Measurements from ENCODE around the gene SRBD1.

GRCh38 chr2:45343251-45344017 is 267.6 kb downstream of the SRBD1 start:
- TF ChIP-seq CTCF (IDR thresholded peaks at IDR 0.05; ENCODE audit: low read depth, low read length, missing input control) (no peak), ZBTB33 (IDR thresholded peaks at IDR 0.05) (no peak), REST (IDR thresholded peaks at IDR 0.05) (no peak), SP1 (IDR thresholded peaks at IDR 0.05) (no peak), MAX (IDR thresholded peaks at IDR 0.05) (no peak), GABPA (IDR thresholded peaks at IDR 0.05 in 1 of 2, conservative IDR thresholded peaks at IDR 0.05 in 1 of 2) (no peak), EGR1 (IDR thresholded peaks at IDR 0.05; ENCODE audit: low read depth in 2 of 2) (no peak), RAD21 (IDR thresholded peaks at IDR 0.05) (no peak), TAF1 (conservative IDR thresholded peaks at IDR 0.05) (no peak), HNF4G (IDR thresholded peaks at IDR 0.05) (no peak), ATF3 (IDR thresholded peaks at IDR 0.05) (no peak), YY1 (IDR thresholded peaks at IDR 0.05) (no peak), JUND (IDR thresholded peaks at IDR 0.05) (no peak)
